PC-3 (cell line): ENCODE data around the gene DIAPH3.

Source experiments
- EZH2 ChIP-seq: fragments of 300-600 bp; sonication (generic); IDR thresholded peaks from one replicate; pipeline ENCODE4 v1.6.1; 2017; ENCODE audit warnings: antibody characterized with exemption, mild to moderate bottlenecking, low read length; ENCODE audit not compliant: unreplicated experiment
- EZH2phosphoT487 ChIP-seq: fragments of 300-600 bp; sonication (generic); IDR thresholded peaks from 2 replicates; pipeline ENCODE4 v1.6.1; 2018; ENCODE audit warnings: mild to moderate bottlenecking, antibody characterized with exemption, low read length, borderline replicate concordance
- TF ChIP-seq, protein P1 (sequence below): fragments of 300-600 bp; sonication (generic); conservative IDR thresholded peaks from 2 replicates; pipeline ENCODE4 v1.5.1; 2017; ENCODE audit warnings: antibody characterized with exemption, low read depth, mild to moderate bottlenecking, low read length

DNA sequence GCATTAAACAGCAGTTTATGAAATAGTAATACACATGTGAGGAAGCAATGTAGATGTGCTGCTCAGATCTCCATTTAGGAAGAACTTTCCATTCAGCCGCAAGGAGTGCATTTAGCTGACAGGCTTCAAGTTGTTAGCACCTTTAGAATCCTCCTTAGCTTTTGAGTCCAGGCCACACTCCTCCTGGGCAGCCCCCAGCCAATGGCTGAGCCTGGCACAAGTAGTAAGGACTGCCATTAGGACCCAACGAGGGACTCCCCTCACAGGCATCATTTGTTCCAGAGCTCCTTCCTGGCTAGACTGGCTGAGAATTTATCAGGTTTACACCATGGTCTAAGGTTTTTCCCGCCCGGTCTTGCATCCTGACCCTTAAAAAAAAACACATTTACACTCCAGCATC, 201.4 kb downstream of the DIAPH3 start:
- TF ChIP-seq EZH2 (no peak), EZH2phosphoT487 (no peak)
- TF ChIP-seq, protein P1, sequence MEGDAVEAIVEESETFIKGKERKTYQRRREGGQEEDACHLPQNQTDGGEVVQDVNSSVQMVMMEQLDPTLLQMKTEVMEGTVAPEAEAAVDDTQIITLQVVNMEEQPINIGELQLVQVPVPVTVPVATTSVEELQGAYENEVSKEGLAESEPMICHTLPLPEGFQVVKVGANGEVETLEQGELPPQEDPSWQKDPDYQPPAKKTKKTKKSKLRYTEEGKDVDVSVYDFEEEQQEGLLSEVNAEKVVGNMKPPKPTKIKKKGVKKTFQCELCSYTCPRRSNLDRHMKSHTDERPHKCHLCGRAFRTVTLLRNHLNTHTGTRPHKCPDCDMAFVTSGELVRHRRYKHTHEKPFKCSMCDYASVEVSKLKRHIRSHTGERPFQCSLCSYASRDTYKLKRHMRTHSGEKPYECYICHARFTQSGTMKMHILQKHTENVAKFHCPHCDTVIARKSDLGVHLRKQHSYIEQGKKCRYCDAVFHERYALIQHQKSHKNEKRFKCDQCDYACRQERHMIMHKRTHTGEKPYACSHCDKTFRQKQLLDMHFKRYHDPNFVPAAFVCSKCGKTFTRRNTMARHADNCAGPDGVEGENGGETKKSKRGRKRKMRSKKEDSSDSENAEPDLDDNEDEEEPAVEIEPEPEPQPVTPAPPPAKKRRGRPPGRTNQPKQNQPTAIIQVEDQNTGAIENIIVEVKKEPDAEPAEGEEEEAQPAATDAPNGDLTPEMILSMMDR: no peak
